Amniotic stem cell (primary cell): ENCODE measurements around the gene TSPO2.
"Not testable (repeated sequence)": the region's sequence is repeated elsewhere in the genome, so short reads cannot be mapped to it uniquely, and the experiment has no call there.

Experiments used
- DNase-seq: peaks from one replicate; lab custom pipeline; 2025; lab: John Stamatoyannopoulos, UW

Gene TSPO2

DNA sequence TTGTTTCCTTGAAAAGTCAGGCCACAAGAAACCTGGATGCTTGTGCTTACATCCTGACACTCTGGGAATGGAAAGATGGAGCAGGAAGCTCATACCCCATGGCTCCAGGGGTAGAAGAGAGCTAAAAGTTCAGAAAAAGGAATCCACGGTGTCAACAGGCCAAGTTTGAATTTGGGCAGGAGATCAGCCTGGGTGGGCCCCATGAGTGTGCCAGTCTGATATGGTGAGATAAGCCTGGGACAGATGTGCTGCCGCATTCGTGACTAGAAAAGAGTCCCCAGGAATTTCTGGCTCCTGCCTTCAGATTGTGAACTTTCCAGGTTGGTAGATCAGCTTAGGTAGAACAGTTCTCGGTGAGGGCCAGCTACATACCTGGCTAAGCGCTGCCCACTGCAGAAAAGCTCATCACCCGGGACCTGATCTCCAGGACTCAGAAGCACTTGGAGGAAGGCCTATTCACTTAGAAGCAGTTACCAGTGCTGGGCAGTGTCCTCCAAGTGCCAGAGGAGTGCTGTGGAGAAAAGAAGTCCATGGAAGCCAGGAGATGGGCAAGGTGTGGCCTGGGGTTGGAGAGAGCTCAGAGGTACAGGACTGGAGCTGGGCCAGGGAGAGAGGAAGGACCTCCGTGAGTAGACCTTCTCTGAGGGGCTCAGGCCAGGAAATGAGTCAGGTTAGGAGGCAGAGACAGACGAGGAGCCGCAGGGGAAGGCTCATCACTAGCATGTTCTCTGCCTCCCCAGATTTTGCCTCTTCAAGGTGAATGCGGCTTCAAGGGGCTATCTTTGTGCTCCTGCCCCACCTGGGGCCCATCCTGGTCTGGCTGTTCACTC is at the start of gene TSPO2:
Gene TSPO2 (plus strand): TSS at position 242 of the 830 bp plus-strand sequence. CDS start 519 bp downstream, at position 761.
- DNase-seq = no peak

- DNase-seq = no peak
Observed at GRCh38 chr6:40992746-40993145, 49.5 kb upstream of the TSPO2 start.

DNA sequence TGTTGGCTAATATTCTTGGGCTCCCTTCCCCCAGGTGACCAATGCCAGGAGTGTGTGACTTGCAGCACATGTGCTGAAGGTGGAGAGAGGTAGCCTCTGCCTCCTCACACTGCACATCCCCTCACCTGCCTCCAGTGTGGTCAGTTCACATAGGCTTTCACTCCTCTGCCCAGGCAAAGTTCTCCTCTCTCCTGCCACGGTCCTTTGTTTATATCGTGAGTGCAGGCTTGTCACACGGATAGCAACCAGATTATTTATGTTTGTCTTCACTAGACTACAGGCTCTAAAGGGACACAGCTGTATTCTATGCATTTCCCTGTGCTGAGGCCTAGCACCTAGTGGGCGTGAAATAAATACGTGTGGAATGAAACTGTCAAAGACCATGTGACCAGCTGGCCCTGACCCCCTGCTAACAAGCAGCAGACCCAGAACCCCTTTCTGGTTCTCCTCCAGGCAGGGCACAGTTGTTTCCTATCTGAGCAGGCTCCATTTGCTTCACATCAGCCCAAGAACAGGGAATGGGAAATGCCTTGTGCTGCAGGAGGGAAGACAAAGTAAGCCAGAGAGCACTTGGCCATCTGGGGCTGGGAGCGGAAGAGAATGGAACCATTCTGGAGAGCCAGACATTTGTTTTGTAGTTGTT is 45.6 kb upstream of the TSPO2 start:
- DNase-seq = no peak

GRCh38 chr6:40997234-40997957 is 44.9 kb upstream of the TSPO2 start:
- DNase-seq = peak; percentile 23

GRCh38 chr6:40998661-40999060 is 43.6 kb upstream of the TSPO2 start:
- DNase-seq = no peak

DNA sequence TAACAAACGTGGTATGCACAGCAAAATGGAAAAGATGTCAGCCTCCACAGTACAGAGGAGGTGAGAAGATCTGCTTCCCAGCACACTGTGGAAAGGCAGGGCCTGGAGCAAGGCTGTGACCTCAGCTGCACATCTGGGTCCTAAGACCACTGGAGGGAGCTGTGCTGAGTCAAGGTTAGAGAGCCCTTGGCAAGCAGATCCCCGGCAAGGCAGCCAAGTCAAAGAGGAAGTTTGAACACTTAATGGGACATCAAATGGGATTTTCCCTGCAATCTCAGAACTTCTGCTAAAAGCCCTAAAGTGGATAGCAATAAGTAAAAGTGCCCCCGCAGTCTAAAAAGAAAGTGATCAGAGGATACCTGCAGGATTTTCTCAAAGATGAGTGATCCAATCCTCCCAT is 42.7 kb upstream of the TSPO2 start:
- no peak for DNase-seq

GRCh38 chr6:41000248-41000647 is 42.0 kb upstream of the TSPO2 start:
- DNase-seq = no peak

DNA sequence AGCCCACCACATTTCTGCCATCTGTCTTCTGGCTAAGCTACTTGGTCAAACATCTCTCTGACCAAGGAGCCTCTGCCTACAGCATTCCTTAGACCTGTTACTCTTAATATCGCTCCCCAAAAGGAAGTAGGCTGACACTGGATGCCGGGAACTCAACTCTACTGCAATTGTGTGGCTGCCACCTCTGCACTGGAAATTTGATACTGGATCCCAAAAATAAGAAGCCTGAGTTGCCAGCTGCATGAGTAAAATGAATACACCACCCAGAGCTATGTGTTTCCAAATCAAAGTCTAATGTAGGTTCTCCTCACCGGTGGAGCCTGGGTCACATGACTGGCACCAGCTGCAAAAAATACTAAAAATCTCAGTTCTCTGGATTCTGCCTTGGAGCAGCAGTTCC is 40.1 kb upstream of the TSPO2 start:
- DNase-seq = no peak

DNA sequence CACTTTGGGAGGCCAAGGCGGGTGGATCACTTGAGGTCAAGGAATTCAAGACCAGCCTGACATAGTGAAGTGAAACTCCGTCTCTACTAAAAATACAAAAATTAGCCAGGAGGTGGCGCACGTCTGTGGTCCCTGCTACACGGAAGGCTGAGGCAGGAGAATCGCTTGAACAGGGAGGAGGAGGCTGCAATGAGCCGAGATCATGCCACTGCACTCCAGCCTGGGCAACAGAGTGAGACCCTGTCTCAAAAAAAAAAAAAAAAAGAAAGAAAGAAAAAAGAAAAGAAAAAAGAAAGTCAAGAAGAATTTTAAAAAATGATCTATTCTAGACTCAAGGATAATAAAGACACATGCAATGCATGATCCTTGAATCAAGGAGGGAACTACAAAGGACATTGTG is 36.0 kb upstream of the TSPO2 start:
- not testable (repeated sequence) for DNase-seq

DNA sequence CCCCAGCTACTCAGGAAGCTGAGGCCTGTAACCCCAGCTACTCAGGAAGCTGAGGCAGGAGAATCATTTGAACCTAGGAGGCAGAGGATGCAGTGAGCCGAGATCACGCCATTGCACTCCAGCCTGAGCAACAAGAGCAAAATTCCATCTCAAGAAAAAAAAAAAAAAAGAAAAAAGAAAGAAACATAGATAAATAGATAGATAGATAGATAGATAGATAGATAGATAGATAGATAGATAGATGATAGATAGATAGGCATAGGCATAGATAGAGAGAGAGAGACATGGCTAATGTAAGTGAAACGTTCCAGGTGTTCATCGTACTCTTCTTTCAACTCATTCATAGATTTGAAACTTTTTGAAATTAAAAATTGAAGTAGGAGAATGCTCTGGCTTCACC is 35.3 kb upstream of the TSPO2 start:
- DNase-seq = not testable (repeated sequence)

- no peak for DNase-seq
Observed at GRCh38 chr6:41008011-41008410, 34.3 kb upstream of the TSPO2 start.

- no peak for DNase-seq
Observed at GRCh38 chr6:41009669-41010068, 32.6 kb upstream of the TSPO2 start.

DNA sequence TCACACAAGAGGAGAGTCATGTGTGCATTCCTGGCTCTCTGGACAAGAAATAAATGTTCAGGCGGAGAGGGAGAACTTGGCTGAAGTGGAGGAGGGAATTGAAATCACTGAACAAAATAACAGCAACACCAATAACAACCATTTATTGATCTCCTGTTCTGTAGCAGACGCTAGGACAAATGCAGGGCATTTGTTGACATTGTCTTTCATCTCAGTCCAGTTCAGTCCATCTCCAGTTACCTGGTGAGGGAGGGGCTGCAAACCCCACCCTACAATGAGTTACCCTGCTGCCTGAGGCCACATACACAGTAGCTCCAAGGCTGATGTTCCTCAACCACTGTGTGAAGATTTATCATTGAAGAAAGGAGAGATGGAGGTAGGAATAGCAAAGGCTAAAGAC is 30.6 kb upstream of the TSPO2 start:
- no peak for DNase-seq

DNA sequence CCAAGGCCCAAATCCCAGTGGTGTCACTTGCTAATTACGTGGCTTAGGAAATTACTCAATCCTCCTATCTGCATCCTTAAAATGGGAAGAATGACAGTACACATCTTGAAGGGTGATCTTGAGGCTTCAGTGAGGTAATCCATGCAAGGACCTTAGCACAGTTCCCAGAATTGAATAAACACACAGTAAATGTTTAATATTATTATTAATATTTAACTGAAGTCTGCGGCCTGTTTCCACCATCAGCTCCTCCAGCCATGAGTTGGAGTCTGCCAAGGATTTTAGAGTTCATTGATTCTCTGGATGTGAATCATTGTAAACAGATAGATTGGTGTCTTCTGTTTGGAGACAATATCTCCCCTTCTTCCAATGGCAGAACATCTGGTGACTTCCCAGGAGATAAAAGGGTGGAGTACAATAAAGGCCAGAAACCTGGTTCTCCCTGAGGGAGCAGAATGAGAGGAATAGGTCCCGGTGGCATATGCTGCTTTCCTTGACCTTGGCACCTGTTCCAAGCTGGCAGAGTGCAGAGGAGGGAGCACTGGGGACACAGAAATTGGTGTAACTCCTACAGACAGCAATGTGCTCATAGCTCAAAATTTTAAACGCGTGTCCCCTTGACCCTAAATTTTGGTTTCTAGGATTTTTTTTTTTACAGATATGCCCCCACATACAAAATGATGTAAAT is 28.7 kb upstream of the TSPO2 start:
- no peak for DNase-seq

DNA sequence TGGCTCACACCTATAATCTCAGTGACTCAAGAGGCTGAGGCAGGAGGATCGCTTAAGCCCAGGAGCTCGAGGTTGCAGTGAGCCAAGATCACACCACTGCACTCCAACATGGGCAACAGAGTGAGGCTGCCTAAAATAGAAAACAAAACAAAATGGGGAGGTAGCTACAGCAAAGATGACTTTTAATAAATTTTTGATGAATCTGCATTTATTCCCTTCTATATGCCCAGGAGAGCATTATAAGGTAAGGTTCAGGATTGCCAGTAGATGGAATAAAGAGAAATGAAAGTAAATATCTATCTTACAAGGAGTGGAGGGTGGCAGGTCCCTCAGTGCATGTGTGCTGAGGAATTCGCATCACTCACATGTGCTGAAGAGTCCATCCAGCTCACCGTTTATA is 27.5 kb upstream of the TSPO2 start:
- no peak for DNase-seq

GRCh38 chr6:41015860-41016259 is 26.4 kb upstream of the TSPO2 start:
- DNase-seq = not testable (repeated sequence)

DNA sequence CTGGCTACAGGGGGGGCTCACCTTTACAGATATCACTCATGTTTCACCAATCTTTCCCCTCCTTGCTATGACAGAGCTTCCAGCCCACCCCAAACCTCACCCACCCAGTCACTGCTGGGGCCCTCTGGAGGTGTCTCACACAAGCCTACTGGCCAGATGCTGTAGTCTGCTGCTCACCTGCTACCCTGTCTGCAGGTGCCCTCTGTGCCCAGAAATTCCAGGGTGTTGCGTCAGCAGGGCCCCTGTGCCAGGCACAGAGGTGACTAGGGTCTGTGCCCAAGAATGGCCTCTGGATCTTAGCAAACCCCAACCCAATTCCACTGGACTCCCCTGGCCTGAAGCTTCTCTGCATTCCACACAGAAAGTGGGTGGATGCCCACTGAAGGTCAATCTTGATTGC is 24.6 kb upstream of the TSPO2 start:
- DNase-seq = no peak

DNA sequence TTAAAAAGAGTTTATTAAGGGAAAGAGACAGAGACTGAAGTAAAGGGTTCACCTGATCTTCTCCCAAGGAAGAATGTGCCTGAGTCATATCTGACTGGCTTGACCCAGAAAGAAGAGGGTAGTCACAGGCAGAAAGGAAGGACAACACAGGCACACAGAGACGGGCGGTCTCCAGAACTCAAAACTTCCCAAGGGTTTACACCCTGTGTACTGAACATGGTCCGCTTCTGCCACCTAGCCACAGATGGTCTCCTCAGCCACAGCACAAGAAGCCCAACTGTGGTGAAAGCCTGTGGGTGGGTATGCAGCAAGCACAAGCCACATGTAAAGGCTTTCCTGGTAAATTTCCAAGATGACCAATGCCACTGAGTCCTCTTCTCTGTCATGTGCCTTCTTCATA is 20.4 kb upstream of the TSPO2 start:
- DNase-seq = peak; percentile 13

DNA sequence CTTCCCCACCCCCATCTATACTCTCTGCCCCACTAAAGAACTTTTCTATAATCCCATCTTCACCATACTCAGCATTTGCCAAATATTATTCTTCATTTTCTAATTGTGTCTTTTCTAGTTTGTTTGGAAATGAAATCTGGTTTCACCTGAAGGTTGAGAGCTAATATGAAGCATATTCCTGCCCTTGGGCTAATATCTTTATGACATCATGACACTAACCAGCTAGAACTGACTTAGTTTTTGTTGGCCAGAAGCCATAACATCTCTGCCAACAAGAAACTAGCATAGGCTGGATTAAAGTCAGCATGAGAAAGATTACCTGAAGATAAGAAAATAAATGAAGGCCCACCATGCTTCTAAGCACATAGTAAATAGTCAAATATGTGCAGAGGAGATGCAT is 20.0 kb upstream of the TSPO2 start:
- no peak for DNase-seq

- DNase-seq = no peak
Observed at GRCh38 chr6:41023114-41023513, 19.2 kb upstream of the TSPO2 start.

- no peak for DNase-seq
Observed at GRCh38 chr6:41025966-41026530, 16.2 kb upstream of the TSPO2 start.

GRCh38 chr6:41027241-41027640 is 15.0 kb upstream of the TSPO2 start:
- DNase-seq = no peak
